Limb (tissue), 2 donors: ENCODE data around the gene R3HDM4.
"Not testable (repeated sequence)": the region's sequence is repeated elsewhere in the genome, so short reads cannot be mapped to it uniquely, and the experiment has no call there.

Source experiments
- DNase-seq, 2 donors: peaks; one replicate each; pipeline ENCODE4 v3.0.0-alpha.2; 2016; ENCODE audit errors: extremely low spot score in 2 of 2

R3HDM4 gene

GRCh38 chr19:877992-878660 lies 34.9 kb downstream of the R3HDM4 start:
- DNase-seq: not testable (repeated sequence)

DNA sequence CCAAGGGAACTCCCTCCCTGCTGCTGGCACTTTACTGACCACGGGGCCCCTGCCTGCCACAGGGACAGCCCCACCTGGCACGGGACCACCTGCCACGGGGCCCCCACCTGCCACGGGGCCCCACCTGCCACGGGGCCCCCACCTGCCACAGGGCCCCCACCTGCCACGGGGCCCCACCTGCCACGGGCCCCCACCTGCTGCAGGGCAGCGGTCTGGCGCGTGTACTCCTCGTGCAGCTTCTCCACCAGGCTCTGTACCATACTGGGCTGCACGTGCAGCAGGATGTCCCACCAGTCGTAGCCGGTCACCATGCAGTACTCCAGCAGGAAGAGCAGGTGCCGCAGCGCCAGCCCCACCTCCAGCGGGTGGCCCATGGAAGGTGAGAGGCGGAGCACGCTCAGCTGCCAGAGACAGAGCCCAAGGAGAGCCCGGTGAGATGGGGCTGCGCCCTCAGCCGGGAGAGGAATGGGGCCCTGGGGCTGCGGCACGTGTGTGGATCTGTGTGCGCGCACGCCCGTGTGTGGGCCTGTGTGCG lies 36.2 kb downstream of the R3HDM4 start:
- DNase-seq: no peak

GRCh38 chr19:876089-876488 lies 36.9 kb downstream of the R3HDM4 start:
- no peak for DNase-seq

GRCh38 chr19:875265-875879 lies 37.6 kb downstream of the R3HDM4 start:
- DNase-seq: no peak

DNA sequence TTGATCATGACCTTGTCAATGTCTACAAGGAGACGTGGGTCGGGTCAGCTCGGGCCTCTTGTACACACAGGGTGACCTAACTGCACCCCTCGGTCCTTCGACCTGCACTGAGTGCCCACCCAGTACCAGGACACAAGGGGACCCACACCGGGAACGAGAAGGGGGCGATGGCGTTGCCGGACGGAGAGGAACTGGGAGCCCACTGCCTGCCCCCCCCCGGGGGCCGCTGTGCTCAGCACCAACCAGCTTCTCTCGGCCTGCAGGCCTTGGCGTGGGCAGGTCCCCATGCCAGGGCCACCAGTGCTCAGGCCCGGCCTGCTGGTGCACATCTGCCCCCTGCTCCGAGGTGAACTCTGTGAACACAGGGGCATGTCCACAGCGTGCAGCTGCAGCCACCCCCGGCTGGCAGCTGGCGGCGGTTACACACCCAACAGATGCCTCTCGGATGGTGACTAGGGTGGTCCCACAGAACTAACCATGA lies 39.4 kb downstream of the R3HDM4 start:
- DNase-seq: no peak

GRCh38 chr19:873084-873483 lies 39.9 kb downstream of the R3HDM4 start:
- no peak for DNase-seq

DNA sequence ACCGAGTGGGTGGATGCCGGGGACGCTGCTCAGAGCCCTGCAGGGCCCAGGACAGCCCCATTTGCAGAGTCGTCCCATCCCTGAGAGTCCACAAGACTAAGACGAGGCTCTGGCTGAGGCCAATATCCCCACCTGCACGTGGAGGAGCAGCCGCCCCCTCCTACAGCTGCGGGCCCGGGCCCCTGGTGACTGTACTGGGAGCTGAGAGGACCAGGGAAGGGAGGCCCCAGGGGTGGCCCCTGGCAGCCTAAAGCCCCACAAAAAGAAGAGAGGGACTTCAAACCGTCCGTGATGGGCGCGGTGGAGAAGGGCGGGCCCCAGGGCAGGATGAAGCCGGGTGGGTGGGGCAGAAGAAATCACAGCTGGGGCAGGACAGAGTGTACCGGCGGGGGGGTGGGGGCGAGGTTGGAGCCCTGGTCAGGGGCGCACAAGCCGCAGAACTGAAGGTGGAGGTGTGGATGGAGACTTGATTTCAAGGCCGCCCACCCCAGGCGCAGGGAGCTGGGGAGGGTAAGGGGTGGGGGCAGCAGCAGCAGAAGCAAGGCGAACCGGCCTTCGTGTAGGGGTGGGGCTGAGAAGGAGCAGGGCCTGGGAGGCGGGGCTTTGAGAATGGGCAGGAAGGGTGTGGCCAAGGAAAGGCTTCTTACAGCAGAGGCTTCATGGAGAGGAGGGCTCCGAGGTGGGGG lies 40.6 kb downstream of the R3HDM4 start:
- DNase-seq: no peak

GRCh38 chr19:871446-872265 lies 41.4 kb downstream of the R3HDM4 start:
- no peak for DNase-seq

DNA sequence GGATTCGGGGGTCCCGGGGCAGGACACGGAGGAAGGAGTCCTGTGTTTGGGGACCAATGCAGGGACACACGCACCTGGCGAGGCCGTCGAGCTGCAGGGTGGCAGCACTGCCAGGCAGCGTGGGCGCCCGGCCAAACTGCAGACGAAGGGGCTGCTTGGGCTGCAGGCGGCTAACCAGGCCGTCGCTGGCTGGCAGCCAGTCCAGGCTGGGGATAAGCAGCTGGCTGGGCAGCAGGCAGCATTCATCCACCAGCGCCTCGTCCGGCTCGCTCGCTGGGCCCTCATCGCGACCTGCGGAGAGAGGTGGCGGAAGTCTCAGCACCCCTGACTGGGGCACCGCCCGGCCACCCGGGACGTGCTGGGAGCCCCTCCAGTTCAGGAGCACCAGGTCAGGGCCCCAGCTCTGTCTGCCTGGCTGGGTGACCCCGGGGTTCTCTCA lies 42.0 kb downstream of the R3HDM4 start:
- no peak for DNase-seq

GRCh38 chr19:870314-870713 lies 42.7 kb downstream of the R3HDM4 start:
- DNase-seq: no peak

DNA sequence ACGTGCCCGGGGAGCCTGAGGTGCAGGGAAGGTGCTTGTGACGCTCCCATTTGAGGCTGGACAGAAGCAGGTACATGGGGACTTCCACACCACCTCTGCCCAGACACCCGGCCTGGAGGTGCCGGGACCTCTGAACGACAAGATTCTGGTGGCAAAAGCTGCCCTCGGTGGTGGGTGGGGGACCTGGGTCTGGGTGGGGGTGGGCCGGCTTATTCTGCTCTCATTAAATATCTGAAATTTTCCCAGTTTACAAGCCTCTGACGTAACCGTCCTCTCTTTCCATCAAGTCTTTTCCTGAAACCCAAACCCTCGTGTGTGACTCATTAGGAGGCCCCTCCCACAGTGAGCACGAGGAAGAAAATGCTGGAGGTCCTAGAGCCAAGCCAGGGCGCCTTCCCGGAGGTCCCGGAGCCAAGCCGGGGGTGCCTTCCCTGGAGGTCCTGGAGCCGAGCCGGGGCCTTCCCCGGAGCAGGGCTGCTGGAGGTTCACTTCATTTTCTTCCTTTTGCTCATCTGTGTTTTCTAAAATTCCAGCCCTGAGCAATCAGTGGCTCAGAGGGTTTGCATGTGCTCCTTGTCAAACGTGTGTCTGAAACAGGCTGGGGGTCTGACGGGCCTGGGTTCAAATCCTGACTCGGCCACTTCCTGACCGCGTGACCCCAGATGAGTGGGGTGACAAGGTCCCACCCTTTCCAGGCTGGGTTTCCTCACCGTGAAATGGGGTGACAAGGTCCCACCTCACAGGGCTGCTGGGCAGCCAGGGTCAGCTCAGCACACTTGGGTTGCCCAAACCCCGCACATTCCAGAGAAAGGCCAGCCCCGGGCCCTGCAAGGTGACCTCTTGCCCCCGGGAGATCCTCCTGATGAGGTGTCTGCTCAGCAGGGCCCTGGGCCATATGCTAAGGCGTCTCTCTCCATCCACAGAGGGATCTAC lies 43.5 kb downstream of the R3HDM4 start:
- DNase-seq: peak in 1 of 2 donors; percentile 36

GRCh38 chr19:868458-869244 lies 44.4 kb downstream of the R3HDM4 start:
- DNase-seq: no peak

DNA sequence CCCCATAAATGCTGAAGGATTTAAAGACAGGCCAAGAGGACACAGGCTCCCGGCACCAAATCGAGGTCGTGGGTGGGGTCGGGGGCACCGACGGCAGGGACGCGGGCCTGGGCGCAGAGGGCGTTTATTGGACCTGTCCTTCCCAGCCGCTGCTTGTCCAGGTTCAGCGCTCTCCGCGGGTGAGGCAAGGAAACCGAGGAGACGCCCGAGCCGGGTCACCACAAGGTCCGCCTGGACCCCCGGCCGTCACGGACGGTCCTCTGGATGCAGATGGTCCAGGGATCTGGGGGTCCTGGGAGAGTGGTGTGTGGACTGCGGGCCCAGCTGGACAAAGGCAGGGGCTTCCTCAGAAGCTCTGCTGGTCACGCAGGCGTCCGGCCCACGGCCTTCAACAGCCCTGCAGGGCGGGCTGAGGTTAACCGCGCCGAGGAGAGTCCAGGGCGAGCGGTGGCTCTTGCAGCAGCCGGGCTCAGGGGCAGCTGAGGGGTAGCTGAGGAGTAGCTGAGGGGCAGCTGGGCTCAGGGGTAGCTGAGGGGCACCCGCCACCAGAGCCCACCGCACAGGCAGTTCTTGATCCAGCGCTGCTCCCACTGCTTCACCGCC lies 45.1 kb downstream of the R3HDM4 start:
- no peak for DNase-seq

GRCh38 chr19:867301-867793 lies 45.7 kb downstream of the R3HDM4 start:
- DNase-seq: no peak

- no peak for DNase-seq
Measured at GRCh38 chr19:866769-867300, 46.2 kb downstream of the R3HDM4 start.

DNA sequence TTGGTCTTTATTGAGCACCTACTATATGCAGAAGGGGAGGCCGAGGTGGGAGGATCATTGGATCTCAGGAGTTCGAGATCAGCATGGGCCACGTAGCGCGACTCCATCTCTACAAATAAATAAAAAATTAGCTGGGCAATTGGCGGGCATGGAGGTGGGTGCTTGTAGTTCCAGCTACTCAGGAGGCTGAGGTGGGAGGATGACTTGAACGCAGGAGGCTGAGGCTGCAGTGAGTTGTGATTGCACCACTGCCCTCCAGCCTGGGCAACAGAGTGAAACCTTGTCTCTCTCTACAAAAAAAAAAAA lies 49.8 kb downstream of the R3HDM4 start:
- DNase-seq: no peak

DNA sequence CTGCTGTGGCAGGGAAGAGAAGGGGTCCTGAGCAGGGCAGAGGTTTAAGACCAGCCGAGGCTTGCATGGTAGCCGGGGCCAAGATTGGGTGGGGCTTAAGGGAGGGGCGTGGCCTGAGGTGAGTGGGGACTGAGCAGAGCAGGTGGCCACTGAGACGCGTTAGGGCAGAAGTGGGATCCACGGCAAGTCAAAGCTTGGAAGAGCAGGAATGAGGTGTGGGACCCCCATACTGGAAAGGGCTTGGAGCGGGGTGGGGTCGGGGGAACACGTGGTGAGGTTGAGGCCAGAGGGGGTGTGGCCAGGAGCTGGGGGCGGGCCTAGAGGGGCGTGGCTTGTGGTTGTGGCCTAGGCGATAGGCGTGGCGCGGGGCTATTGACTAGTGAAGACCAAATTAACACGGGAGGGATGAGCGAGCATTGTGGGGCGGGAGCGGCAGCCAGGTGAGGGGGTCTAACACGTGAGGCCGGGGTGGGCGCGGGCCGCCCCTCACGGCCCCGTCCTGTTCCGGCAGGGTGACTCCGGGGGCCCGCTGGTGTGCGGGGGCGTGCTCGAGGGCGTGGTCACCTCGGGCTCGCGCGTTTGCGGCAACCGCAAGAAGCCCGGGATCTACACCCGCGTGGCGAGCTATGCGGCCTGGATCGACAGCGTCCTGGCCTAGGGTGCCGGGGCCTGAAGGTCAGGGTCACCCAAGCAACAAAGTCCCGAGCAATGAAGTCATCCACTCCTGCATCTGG lies 50.3 kb downstream of the R3HDM4 start:
- DNase-seq: peak in 1 of 2 donors; percentile 77
